ENCODE results near the gene RHOA. TPM values are rescaled to one million over a fixed set of nuclear protein-coding genes. Genes with fewer than 3 reads are reported as not detected.

The RHOA gene
- total RNA-seq, 1 donor from 2014 or later = 300 TPM

- Mint-ChIP-seq H3K4me3 (no peak overlapping the region), H3K27me3 (no peaks in the 10 kb centered on the region), H3K9me3 (no peaks in the 10 kb centered on the region), H3K36me3 (peaks cover 20% of the 10 kb centered on the region), H3K27ac (no peak overlapping the region), H3K4me1 (ENCODE audit: unreplicated experiment) (no peaks in the 10 kb centered on the region)
- no peak for DNase-seq (ENCODE audit: extremely low spot score, unreplicated experiment)
- TF ChIP-seq CTCF (conservative IDR thresholded peaks at IDR 0.05) = peak; percentile 49
Measured at GRCh38 chr3:49327485-49327884, 84.3 kb downstream of the RHOA start.

DNA sequence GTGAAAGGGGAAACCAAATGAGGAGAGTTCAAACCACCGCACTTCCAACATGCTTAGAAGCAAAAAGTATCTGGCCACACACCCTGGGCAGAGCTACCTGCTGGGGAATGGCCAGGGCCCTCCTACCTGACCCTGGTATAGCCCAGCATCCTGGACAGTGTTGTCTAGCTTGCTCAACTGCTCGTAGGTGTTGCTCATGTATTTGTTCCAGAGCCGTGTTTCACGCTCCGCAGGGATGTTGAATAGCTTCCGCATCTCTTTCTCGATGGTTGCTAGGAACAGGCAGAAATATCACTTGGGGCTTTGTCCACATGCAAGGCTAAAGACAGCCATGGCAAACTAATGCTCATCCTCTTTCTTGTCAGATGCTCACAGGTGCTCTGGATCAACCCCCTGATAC, 87.0 kb downstream of the RHOA start:
- peaks cover 28% of the 10 kb centered on the region for H3K36me3 Mint-ChIP-seq
- no peak for DNase-seq (ENCODE audit: extremely low spot score, unreplicated experiment)
- no peaks in the 10 kb centered on the region for H3K4me1 Mint-ChIP-seq (ENCODE audit: unreplicated experiment)
- no peaks in the 10 kb centered on the region for H3K27me3 Mint-ChIP-seq
- no peak overlapping the region for H3K4me3 Mint-ChIP-seq
- no peak overlapping the region for H3K27ac Mint-ChIP-seq
- no peaks in the 10 kb centered on the region for H3K9me3 Mint-ChIP-seq
- no peak for TF ChIP-seq CTCF (conservative IDR thresholded peaks at IDR 0.05)

DNA sequence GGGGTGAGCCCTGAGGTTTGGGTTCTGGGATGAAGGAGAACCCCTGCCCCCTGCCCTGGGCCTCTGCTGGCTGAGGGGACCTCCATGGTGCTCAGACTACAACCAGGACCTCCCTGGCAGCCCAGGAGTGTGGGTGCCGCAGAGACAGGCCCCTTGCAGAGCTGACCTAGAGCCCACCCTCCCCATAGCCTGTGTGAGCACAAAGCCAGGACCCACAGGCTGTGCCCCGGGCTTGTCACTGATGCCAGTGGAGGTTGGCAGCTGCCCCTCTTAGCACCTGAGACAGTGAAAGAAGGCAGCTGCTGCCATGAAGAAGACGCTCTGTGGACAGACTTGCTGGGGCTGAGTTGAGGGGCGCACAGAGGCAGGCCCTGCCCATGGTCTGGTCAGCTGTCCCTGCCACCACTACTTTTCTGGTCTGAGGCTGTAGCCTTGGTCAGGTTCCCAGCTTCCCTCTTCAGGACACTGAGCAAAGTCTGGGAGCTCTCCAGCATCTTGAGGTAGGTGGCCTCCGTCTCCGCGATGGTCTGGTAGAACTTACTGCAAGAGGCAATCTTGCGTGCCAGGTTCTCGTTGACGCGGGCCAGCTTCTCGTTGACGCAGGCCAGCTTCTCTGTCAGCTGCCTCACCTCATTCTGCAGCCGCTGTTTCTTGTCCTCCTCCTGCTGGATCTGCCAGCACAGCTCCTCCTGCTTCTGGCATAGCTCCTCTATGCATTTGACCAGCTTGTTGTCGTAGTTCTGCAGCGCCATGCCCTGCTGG, 94.9 kb downstream of the RHOA start:
- H3K4me3 Mint-ChIP-seq = no peak overlapping the region
- no peaks in the 10 kb centered on the region for H3K27me3 Mint-ChIP-seq
- H3K4me1 Mint-ChIP-seq (ENCODE audit: unreplicated experiment) = no peaks in the 10 kb centered on the region
- no peak for DNase-seq (ENCODE audit: extremely low spot score, unreplicated experiment)
- peaks cover 11% of the 10 kb centered on the region for H3K36me3 Mint-ChIP-seq
- no peak overlapping the region for H3K27ac Mint-ChIP-seq
- no peak for TF ChIP-seq CTCF (conservative IDR thresholded peaks at IDR 0.05)
- H3K9me3 Mint-ChIP-seq = no peaks in the 10 kb centered on the region

GRCh38 chr3:49313896-49314688, 97.7 kb downstream of the RHOA start:
- Mint-ChIP-seq H3K27me3 (no peaks in the 10 kb centered on the region), H3K36me3 (peaks cover 19% of the 10 kb centered on the region), H3K4me1 (ENCODE audit: unreplicated experiment) (no peaks in the 10 kb centered on the region), H3K27ac (no peak overlapping the region), H3K4me3 (no peak overlapping the region), H3K9me3 (no peaks in the 10 kb centered on the region)
- TF ChIP-seq CTCF (conservative IDR thresholded peaks at IDR 0.05) = no peak
- DNase-seq (ENCODE audit: extremely low spot score, unreplicated experiment) = no peak

GRCh38 chr3:49311283-49311682, 100.5 kb downstream of the RHOA start:
- H3K9me3 Mint-ChIP-seq = no peaks in the 10 kb centered on the region
- H3K27ac Mint-ChIP-seq = no peak overlapping the region
- H3K4me3 Mint-ChIP-seq = no peak overlapping the region
- H3K36me3 Mint-ChIP-seq = peaks cover 17% of the 10 kb centered on the region
- H3K4me1 Mint-ChIP-seq (ENCODE audit: unreplicated experiment) = no peaks in the 10 kb centered on the region
- H3K27me3 Mint-ChIP-seq = no peaks in the 10 kb centered on the region
- TF ChIP-seq CTCF (conservative IDR thresholded peaks at IDR 0.05) = no peak
- DNase-seq (ENCODE audit: extremely low spot score, unreplicated experiment) = no peak
